ENCODE data around the gene SRSF2. TPM values are rescaled to one million over a fixed set of nuclear protein-coding genes. Genes with fewer than 3 reads are reported as not detected.
A peak's percentile ranks its signal among the peaks of the same experiment; 100 is the strongest.

The SRSF2 gene
- total and polyA plus RNA-seq, 9 of the 15 experiments (the other 6 are each of a cell fraction or from before 2014, with no cell fraction given): 161 to 583 (median 393) TPM

GRCh38 chr17:76726776-76727718 is 10.1 kb downstream of the SRSF2 start, which contains the start of gene METTL23 (continued):
- TF ChIP-seq TOE1 (IDR thresholded peaks at IDR 0.05; ENCODE audit: borderline replicate concordance) (peak; percentile 73; the same call in 1 of the 2 replicates), TOE1 (CRISPR knock-in tag; IDR thresholded peaks at IDR 0.05; ENCODE audit: borderline replicate concordance, low read depth) (no peak), THRA (IDR thresholded peaks at IDR 0.05) (no peak), JUNB (CRISPR knock-in tag; conservative IDR thresholded peaks at IDR 0.05) (no peak), TBP (optimal IDR thresholded peaks at IDR 0.05; ENCODE audit: low read depth, low read length) (no peak), NR3C1 (CRISPR knock-in tag; IDR thresholded peaks at IDR 0.05) (no peak), ZNF121 (CRISPR knock-in tag; conservative IDR thresholded peaks at IDR 0.05) (no peak), ZNF696 (CRISPR knock-in tag; conservative IDR thresholded peaks at IDR 0.05) (no peak), ZNF282 (CRISPR knock-in tag; IDR thresholded peaks at IDR 0.05) (0 out of 2 replicates have a peak, but pooled peaks have one; percentile 64), BCL6 (CRISPR knock-in tag; IDR thresholded peaks at IDR 0.05) (no peak), ZZZ3 (IDR thresholded peaks at IDR 0.05) (no peak), ZNF280B (CRISPR knock-in tag; IDR thresholded peaks at IDR 0.05) (no peak), ZNF232 (CRISPR knock-in tag; IDR thresholded peaks at IDR 0.05) (no peak), GTF3C2 (IDR thresholded peaks at IDR 0.05; ENCODE audit: borderline replicate concordance, extremely low read depth, insufficient read length) (peak; percentile 47)
- TF ChIP-seq, protein P1, sequence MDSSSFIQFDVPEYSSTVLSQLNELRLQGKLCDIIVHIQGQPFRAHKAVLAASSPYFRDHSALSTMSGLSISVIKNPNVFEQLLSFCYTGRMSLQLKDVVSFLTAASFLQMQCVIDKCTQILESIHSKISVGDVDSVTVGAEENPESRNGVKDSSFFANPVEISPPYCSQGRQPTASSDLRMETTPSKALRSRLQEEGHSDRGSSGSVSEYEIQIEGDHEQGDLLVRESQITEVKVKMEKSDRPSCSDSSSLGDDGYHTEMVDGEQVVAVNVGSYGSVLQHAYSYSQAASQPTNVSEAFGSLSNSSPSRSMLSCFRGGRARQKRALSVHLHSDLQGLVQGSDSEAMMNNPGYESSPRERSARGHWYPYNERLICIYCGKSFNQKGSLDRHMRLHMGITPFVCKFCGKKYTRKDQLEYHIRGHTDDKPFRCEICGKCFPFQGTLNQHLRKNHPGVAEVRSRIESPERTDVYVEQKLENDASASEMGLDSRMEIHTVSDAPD (CRISPR knock-in tag; IDR thresholded peaks at IDR 0.05): no peak
- TF ChIP-seq, protein P2, sequence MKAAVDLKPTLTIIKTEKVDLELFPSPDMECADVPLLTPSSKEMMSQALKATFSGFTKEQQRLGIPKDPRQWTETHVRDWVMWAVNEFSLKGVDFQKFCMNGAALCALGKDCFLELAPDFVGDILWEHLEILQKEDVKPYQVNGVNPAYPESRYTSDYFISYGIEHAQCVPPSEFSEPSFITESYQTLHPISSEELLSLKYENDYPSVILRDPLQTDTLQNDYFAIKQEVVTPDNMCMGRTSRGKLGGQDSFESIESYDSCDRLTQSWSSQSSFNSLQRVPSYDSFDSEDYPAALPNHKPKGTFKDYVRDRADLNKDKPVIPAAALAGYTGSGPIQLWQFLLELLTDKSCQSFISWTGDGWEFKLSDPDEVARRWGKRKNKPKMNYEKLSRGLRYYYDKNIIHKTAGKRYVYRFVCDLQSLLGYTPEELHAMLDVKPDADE (conservative IDR thresholded peaks at IDR 0.05; ENCODE audit: control insufficient read depth, low read depth, low read length): peak; percentile 82; the same call in 1 of the 2 replicates

Data from K562 (cell line).